Bone marrow (tissue), 2 donors: Measurements from ENCODE around the gene SETD2.

Experiments used
- DNase-seq, 2 donors: peaks; one replicate each; lab custom pipeline; 2025; lab: John Stamatoyannopoulos, UW

The SETD2 gene

GRCh38 chr3:46998121-46998851, 165.6 kb downstream of the SETD2 start:
- peak; percentile 21 to 51 for DNase-seq

GRCh38 chr3:46997453-46998091, 166.3 kb downstream of the SETD2 start:
- DNase-seq: no peak

- DNase-seq: no peak
Measured at GRCh38 chr3:46996689-46997452, 167.0 kb downstream of the SETD2 start.

- DNase-seq: no peak
Measured at GRCh38 chr3:46995901-46996562, 167.9 kb downstream of the SETD2 start.

GRCh38 chr3:46994801-46995731, 168.8 kb downstream of the SETD2 start:
- no peak for DNase-seq

GRCh38 chr3:46993986-46994385, 169.9 kb downstream of the SETD2 start:
- no peak for DNase-seq

- DNase-seq: no peak
Measured at GRCh38 chr3:46993292-46993691, 170.6 kb downstream of the SETD2 start.

GRCh38 chr3:46992231-46992630, 171.7 kb downstream of the SETD2 start:
- no peak for DNase-seq

GRCh38 chr3:46991406-46992165, 172.3 kb downstream of the SETD2 start:
- DNase-seq: no peak

- peak in 1 of 2 donors; percentile 14 for DNase-seq
Measured at GRCh38 chr3:46990573-46991374, 173.1 kb downstream of the SETD2 start.

GRCh38 chr3:46989146-46989810, 174.6 kb downstream of the SETD2 start:
- DNase-seq: no peak

- DNase-seq: no peak
Measured at GRCh38 chr3:46988616-46989015, 175.3 kb downstream of the SETD2 start.

- DNase-seq: peak; percentile 54 to 69
Measured at GRCh38 chr3:46987743-46988401, 176.0 kb downstream of the SETD2 start.

GRCh38 chr3:46987319-46987742, 176.6 kb downstream of the SETD2 start:
- DNase-seq: no peak

GRCh38 chr3:46986782-46987310, 177.1 kb downstream of the SETD2 start:
- no peak for DNase-seq

GRCh38 chr3:46986055-46986730, 177.7 kb downstream of the SETD2 start:
- DNase-seq: no peak

GRCh38 chr3:46985588-46985987, 178.3 kb downstream of the SETD2 start:
- DNase-seq: no peak
